Sciatic nerve (tissue), 2 donors: ENCODE results near the gene ADCYAP1. TPM values are rescaled to one million over a fixed set of nuclear protein-coding genes. Genes with fewer than 3 reads are reported as not detected.
"Not testable (repeated sequence)": the region's sequence is repeated elsewhere in the genome, so short reads cannot be mapped to it uniquely, and the experiment has no call there.

Source experiments
- ATAC-seq: fragments of 200-7000 bp; cut with Tn5 transposase; one replicate; pipeline ENCODE4 v1.9.1; 2020; ENCODE audit warnings: mild to moderate bottlenecking, moderate library complexity
- DNase-seq: peaks from one replicate; pipeline ENCODE4 v3.0.0-alpha.2; 2020; ENCODE audit warnings: low spot score
- intact Hi-C: fragments of 100-400 bp; cut with DNase I; formaldehyde crosslinking; loops from one replicate; pipeline ENCODE4 v1.14.2; 2022
- total RNA-seq: library from RNA; stranded (reverse); fragmentation: NEBNext Ultra II Directional; extraction: Animal tissue kit (Norgen Biotek cat#: 25700); gene quantifications from one replicate; pipeline ENCODE4 v1.2.1, GENCODE V29; 2021
- donor health status: DM: no; HTN: no; CAD: no.
- donor health status: DM: no; HTN: no; CAD: no.

Gene ADCYAP1
- total RNA-seq = 0.27 TPM

GRCh38 chr18:904218-905090 lies at the start of gene ADCYAP1:
Gene ADCYAP1, plus strand, starts transcription at chr18:904871. Its CDS starts 516 bp downstream, at chr18:905387.
- intact Hi-C loops = no loop called here
- DNase-seq (no peak), ATAC-seq (no peak)

GRCh38 chr18:857986-858385 lies 46.7 kb upstream of the ADCYAP1 start:
- ATAC-seq (no peak), DNase-seq (no peak)
- intact Hi-C loops = no loop called here

- intact Hi-C loops = no loop called here
- ATAC-seq (peak; percentile 84), DNase-seq (peak; percentile 81)
Observed at GRCh38 chr18:864872-865273, 39.8 kb upstream of the ADCYAP1 start.

GRCh38 chr18:867257-867656 lies 37.4 kb upstream of the ADCYAP1 start:
- DNase-seq (no peak), ATAC-seq (no peak)
- intact Hi-C loops = no loop called here

GRCh38 chr18:873426-873825 lies 31.2 kb upstream of the ADCYAP1 start:
- DNase-seq, intact Hi-C loops, ATAC-seq: not testable (repeated sequence)

GRCh38 chr18:875912-876311 lies 28.8 kb upstream of the ADCYAP1 start:
- DNase-seq = no peak
- no peak for ATAC-seq
- intact Hi-C loops = no loop called here

- intact Hi-C loops = no loop called here
- DNase-seq = no peak
- no peak for ATAC-seq
Observed at GRCh38 chr18:877238-877637, 27.4 kb upstream of the ADCYAP1 start.

- no peak for DNase-seq
- intact Hi-C loops = no loop called here
- ATAC-seq = no peak
Observed at GRCh38 chr18:886076-886475, 18.6 kb upstream of the ADCYAP1 start.

- intact Hi-C loops = no loop called here
- no peak for DNase-seq
- ATAC-seq = no peak
Observed at GRCh38 chr18:887716-888115, 17.0 kb upstream of the ADCYAP1 start.

- no peak for DNase-seq
- intact Hi-C loops = no loop called here
- ATAC-seq = no peak
Observed at GRCh38 chr18:892316-892715, 12.4 kb upstream of the ADCYAP1 start.

GRCh38 chr18:896315-896714 lies 8.4 kb upstream of the ADCYAP1 start:
- intact Hi-C loops = no loop called here
- DNase-seq (no peak), ATAC-seq (no peak)

GRCh38 chr18:901761-902160 lies 2.9 kb upstream of the ADCYAP1 start:
- no peak for DNase-seq
- ATAC-seq = no peak
- intact Hi-C loops = no loop called here

GRCh38 chr18:902229-902628 lies 2.4 kb upstream of the ADCYAP1 start:
- DNase-seq (no peak), ATAC-seq (no peak)
- intact Hi-C loops = no loop called here

GRCh38 chr18:903701-904100 lies 970 bp upstream of the ADCYAP1 start:
- no peak for ATAC-seq
- peak; percentile 73 for DNase-seq
- intact Hi-C loops = no loop called here

- intact Hi-C loops = no loop called here
- ATAC-seq (no peak), DNase-seq (no peak)
Observed at GRCh38 chr18:905307-905947, 756 bp downstream of the ADCYAP1 start.

- intact Hi-C loops = no loop called here
- ATAC-seq (no peak), DNase-seq (no peak)
Observed at GRCh38 chr18:905948-906415, 1.3 kb downstream of the ADCYAP1 start.

- DNase-seq (no peak), ATAC-seq (no peak)
- intact Hi-C loops = no loop called here
Observed at GRCh38 chr18:906416-907114, 1.9 kb downstream of the ADCYAP1 start.

- intact Hi-C loops = no loop called here
- no peak for DNase-seq
- peak; percentile 37 for ATAC-seq
Observed at GRCh38 chr18:907115-907884, 2.6 kb downstream of the ADCYAP1 start.
